Right lobe of liver (tissue), 6 donors: Measurements from ENCODE around the gene TMEM8B. TPM values are rescaled to one million over a fixed set of nuclear protein-coding genes. Genes with fewer than 3 reads are reported as not detected.

Experiments used
- ATAC-seq, 4 donors: fragments of 200-7000 bp; cut with Tn5 transposase; one replicate each; pipeline ENCODE4 v1.9.1; 2020; ENCODE audit warnings: mild to moderate bottlenecking in 4 of 4, moderate library complexity in 4 of 4
- DNase-seq, 3 donors: peaks; one replicate each; pipeline ENCODE4 v3.0.0-alpha.2; 2020
- H3K27ac ChIP-seq, 3 donors: fragments of 200-600 bp; one replicate each; pipeline ENCODE4 v1.8.0; 2022
- H3K27me3 ChIP-seq, 2 donors: fragments of 200-600 bp; one replicate each; pipeline ENCODE4 v1.8.0; 2022
- H3K36me3 ChIP-seq, 4 donors: fragments of 200-600 bp; sonication (generic) in 1 of 4; one replicate each; pipeline versions ENCODE4 v1.5.1 to v1.8.0; 2017 to 2022; ENCODE audit warnings: control low read depth in 1 of 4
- H3K4me1 ChIP-seq, 4 donors: fragments of 200-600 bp; sonication (generic) in 1 of 4; one replicate each; pipeline versions ENCODE4 v1.5.1 to v1.8.0; 2017 to 2022; ENCODE audit warnings: control low read depth in 1 of 4
- H3K4me3 ChIP-seq, 3 donors: fragments of 200-600 bp; one replicate each; pipeline ENCODE4 v1.8.0; 2022
- H3K9me3 ChIP-seq, 4 donors: fragments of 200-600 bp; sonication (generic) in 1 of 4; one replicate each; pipeline versions ENCODE4 v1.5.1 to v1.8.0; 2017 to 2022; ENCODE audit warnings: control low read depth in 1 of 4
- CTCF ChIP-seq, 4 donors: fragments of 200-600 bp in 3 of 4; fragments of 450-650 bp in 1 of 4; IDR thresholded peaks; one replicate each; pipeline versions ENCODE4 v1.5.1 to v1.8.0; 2016 to 2022; ENCODE audit warnings: antibody characterized with exemption in 4 of 4, mild to moderate bottlenecking in 2 of 4
- POLR2A ChIP-seq: fragments of 450-650 bp; IDR thresholded peaks from one replicate; pipeline ENCODE4 v1.6.1; 2017; ENCODE audit warnings: antibody characterized with exemption, mild to moderate bottlenecking
- WGBS: methylation state at CpG from one replicate; pipeline ENCODE4 v1.1.6; 2018; ENCODE audit warnings: low coverage, low lambda C conversion rate; ENCODE audit not compliant: insufficient coverage; ENCODE audit errors: missing lambda C conversion rate; 5-methylcytosine and 5-hydroxymethylcytosine counted together
- intact Hi-C, 2 donors: fragments of 100-400 bp; cut with DNase I; formaldehyde crosslinking; loops; one replicate each; pipeline versions ENCODE4 v1.11.2 to v1.14.1; 2022
- total RNA-seq, 6 experiments: library from RNA; depleted of rRNA in 2 of 6; stranded (reverse); fragments of >200 nt in 2 of 6; fragmentation: NEBNext Ultra II Directional in 3 of 6; extraction: Animal tissue kit (Norgen Biotek cat#: 25700) in 3 of 6; gene quantifications; one replicate each; pipeline versions ENCODE4 v1.1.0 to v1.2.4, GENCODE V29; 2016 to 2023
- donor health status: DM: no; HTN: yes; CAD: no.
- donor health status: DM: no; HTN: no; CAD: no.
- donor health status: DM: no; HTN: no; CAD: no.
- donor health status: DM: no; HTN: yes; CAD: no.
- donor health status: DM: no; HTN: yes; CAD: no.

Gene TMEM8B
- total RNA-seq, 6 experiments from 2014 or later, result 1.7 to 4.7 (median 3.5) TPM

GRCh38 chr9:35792826-35793225 lies 36.2 kb upstream of the TMEM8B start:
- intact Hi-C loops, result loop anchor here in 1 of 2 donors (10.0 kb wide), 1 partner anchor 92 kb away; no protein-coding TSS in a partner anchor
- Histone ChIP-seq H3K27ac (no peak overlapping the region), H3K4me1 (peaks cover 0 to 17% (median 0%) of the 10 kb centered on the region in 4 donors), H3K27me3 (no peaks in the 10 kb centered on the region), H3K4me3 (peak overlapping the region in 2 of 3 donors; percentile 9 to 62), H3K36me3 (no peaks in the 10 kb centered on the region), H3K9me3 (no peaks in the 10 kb centered on the region)
- no peak for ATAC-seq
- 78% methylated on average over 1 of the region's 14 CpGs for WGBS
- no peak for DNase-seq
- TF ChIP-seq CTCF (IDR thresholded peaks at IDR 0.05) (no peak), POLR2A (no peak)

GRCh38 chr9:35793461-35793860 lies 35.6 kb upstream of the TMEM8B start:
- H3K4me1 ChIP-seq, result peaks cover 0 to 17% (median 0%) of the 10 kb centered on the region in 4 donors

DNA sequence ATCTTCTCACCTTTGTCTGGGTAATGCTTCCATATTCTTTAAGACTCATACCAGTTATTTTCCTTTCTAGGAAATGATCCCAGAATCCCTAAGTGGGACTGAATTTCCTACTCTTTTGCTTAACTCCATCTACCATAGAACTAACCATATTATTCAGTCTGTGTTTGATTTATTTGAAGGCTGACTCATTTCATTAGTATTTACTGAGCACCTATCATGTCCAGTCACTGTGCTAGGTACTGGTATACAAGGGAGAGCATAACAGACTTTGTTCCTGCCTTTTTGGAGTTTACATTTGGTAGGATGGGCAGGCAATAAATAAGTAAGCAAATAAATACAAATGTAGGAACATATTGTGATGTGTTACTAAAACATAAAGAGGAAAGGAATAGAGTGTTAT lies 33.3 kb upstream of the TMEM8B start:
- peak in 1 of 4 donors; percentile 47 for ATAC-seq
- H3K27me3 ChIP-seq, result no peaks in the 10 kb centered on the region
- no peak for DNase-seq
- H3K4me3 ChIP-seq, result no peak overlapping the region
- no peak for TF ChIP-seq CTCF (IDR thresholded peaks at IDR 0.05)
- TF ChIP-seq POLR2A, result no peak
- no peaks in the 10 kb centered on the region for H3K9me3 ChIP-seq
- H3K36me3 ChIP-seq, result peaks cover 0 to 2% (median 0%) of the 10 kb centered on the region in 4 donors
- H3K27ac ChIP-seq, result no peak overlapping the region
- peaks cover 0 to 16% (median 0%) of the 10 kb centered on the region in 4 donors for H3K4me1 ChIP-seq
- intact Hi-C loops, result loop anchor here in 1 of 2 donors (10.0 kb wide), 1 partner anchor 89 kb away; no protein-coding TSS in a partner anchor

More at GRCh38 chr9:35793461-35793860, 35.6 kb upstream of the TMEM8B start:
- H3K36me3 ChIP-seq, result no peaks in the 10 kb centered on the region
- H3K4me3 ChIP-seq, result no peak overlapping the region
- no peaks in the 10 kb centered on the region for H3K9me3 ChIP-seq
- no peaks in the 10 kb centered on the region for H3K27me3 ChIP-seq
- H3K27ac ChIP-seq, result no peak overlapping the region
- no peak for ATAC-seq
- no peak for DNase-seq
- 63% methylated on average over 1 of the region's 2 CpGs for WGBS
- TF ChIP-seq CTCF (IDR thresholded peaks at IDR 0.05) (no peak), POLR2A (no peak)
- intact Hi-C loops, result loop anchor here in 1 of 2 donors (10.0 kb wide), 1 partner anchor 91 kb away; no protein-coding TSS in a partner anchor

DNA sequence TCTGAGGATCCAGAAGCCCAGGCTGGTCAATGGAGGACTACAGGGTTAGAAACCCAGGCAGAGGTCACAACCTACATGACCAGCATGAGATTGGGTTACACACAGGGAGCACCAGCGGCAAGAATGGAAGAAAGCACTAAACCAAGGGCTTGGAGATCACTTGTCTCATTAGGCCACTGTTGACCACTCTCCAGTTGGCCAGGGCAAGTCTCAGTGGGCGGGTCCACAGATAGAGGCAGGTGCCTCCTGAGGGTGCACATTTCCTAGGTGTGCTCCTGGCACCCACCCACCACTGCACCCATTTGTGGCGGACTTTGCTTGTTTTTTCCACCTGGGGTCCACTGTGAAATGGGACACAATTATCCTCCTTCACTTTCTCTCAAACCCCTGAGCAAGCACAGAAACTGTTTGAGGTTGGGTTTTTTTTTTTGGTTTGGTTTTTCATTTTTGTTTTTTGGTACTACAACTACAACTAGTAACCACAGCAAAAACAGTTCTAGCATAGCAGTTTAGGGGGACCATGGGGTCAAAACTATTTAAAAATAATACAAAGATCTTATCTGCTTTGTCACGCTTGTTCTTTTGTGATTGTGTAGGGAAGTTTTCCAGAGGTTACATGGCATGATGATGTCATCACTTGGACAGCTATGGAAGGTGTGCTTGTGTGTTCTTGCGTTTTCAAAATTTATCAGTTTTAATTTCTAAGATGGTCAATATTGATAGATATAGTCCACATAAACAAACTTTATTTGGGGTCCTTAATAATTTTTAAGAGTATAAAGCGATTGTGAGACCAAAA lies 31.5 kb upstream of the TMEM8B start:
- intact Hi-C loops, result loop anchor here in 1 of 2 donors (10.0 kb wide), 1 partner anchor 87 kb away; no protein-coding TSS in a partner anchor
- Histone ChIP-seq H3K27me3 (no peaks in the 10 kb centered on the region), H3K4me1 (peaks cover 0 to 19% (median 2%) of the 10 kb centered on the region in 4 donors), H3K36me3 (peaks cover 0 to 4% (median 0%) of the 10 kb centered on the region in 4 donors), H3K9me3 (no peaks in the 10 kb centered on the region), H3K4me3 (no peak overlapping the region), H3K27ac (no peak overlapping the region)
- DNase-seq (peak in 1 of 3 donors; percentile 37), ATAC-seq (no peak)
- TF ChIP-seq CTCF (IDR thresholded peaks at IDR 0.05) (no peak), POLR2A (no peak)
- 74% methylated on average over 3 of the region's 6 CpGs for WGBS
